Osteoblast (primary cell): ENCODE results near the gene PFKP. TPM values are rescaled to one million over a fixed set of nuclear protein-coding genes. Genes with fewer than 3 reads are reported as not detected.
A peak's percentile ranks its signal among the peaks of the same experiment; 100 is the strongest.

Source experiments
- DNase-seq: peaks from one replicate; pipeline ENCODE4 v3.0.0; 2011; ENCODE audit warnings: low spot score, mixed read lengths; ENCODE audit not compliant: insufficient read length; ENCODE audit errors: missing footprints
- H2AFZ ChIP-seq: 2 replicates; pipeline ENCODE4 v1.6.0; 2011; ENCODE audit warnings: mild to moderate bottlenecking, low read length
- H3K27ac ChIP-seq: 2 replicates; pipeline ENCODE4 v1.5.1; 2011; ENCODE audit warnings: mild to moderate bottlenecking, low read depth, low read length, moderate library complexity
- H3K27me3 ChIP-seq: 2 replicates; pipeline ENCODE4 v1.6.0; 2012; ENCODE audit warnings: mild to moderate bottlenecking, control low read depth, inconsistent platforms, low read length, moderate library complexity; ENCODE audit not compliant: insufficient read depth
- H3K36me3 ChIP-seq: 2 replicates; pipeline ENCODE4 v1.5.1; 2011; ENCODE audit warnings: mild to moderate bottlenecking, low read length, control low read depth, moderate library complexity; ENCODE audit not compliant: insufficient read depth
- H3K4me1 ChIP-seq: 2 replicates; pipeline ENCODE4 v1.5.1; 2011; ENCODE audit warnings: mild to moderate bottlenecking, low read length, control low read depth, moderate library complexity; ENCODE audit not compliant: insufficient read depth
- H3K4me2 ChIP-seq: 2 replicates; pipeline ENCODE4 v1.6.0; 2011; ENCODE audit warnings: mild to moderate bottlenecking, low read length; ENCODE audit not compliant: insufficient read depth
- H3K4me3 ChIP-seq: fragments of 200-600 bp; sonication (generic); 3 replicates; pipeline ENCODE4 v1.5.1; 2012; ENCODE audit warnings: mild to moderate bottlenecking, low read length, inconsistent platforms; ENCODE audit not compliant: insufficient read depth
- H3K79me2 ChIP-seq: 2 replicates; pipeline ENCODE4 v1.6.0; 2012; ENCODE audit warnings: mild to moderate bottlenecking, low read length, control low read depth, inconsistent platforms; ENCODE audit not compliant: insufficient read depth
- H3K9me3 ChIP-seq: 2 replicates; pipeline ENCODE4 v1.5.1; 2011; ENCODE audit warnings: low read depth, low read length, control low read depth
- H4K20me1 ChIP-seq: 2 replicates; pipeline ENCODE4 v1.6.0; 2012; ENCODE audit warnings: mild to moderate bottlenecking, low read length, control low read depth; ENCODE audit not compliant: insufficient read depth
- total RNA-seq: library from RNA; depleted of rRNA; stranded (reverse); fragments of >200 nt; gene quantifications from 2 replicates; pipeline ENCODE4 v1.2.3, GENCODE V29; 2012
- TF ChIP-seq, protein P1 (sequence below): IDR thresholded peaks from 2 replicates; pipeline ENCODE4 v1.5.1; 2011; ENCODE audit warnings: mild to moderate bottlenecking, low read depth, low read length, moderate library complexity; ENCODE audit errors: extremely low read depth

The PFKP gene
- total RNA-seq, 1 donor = 80.0 TPM

DNA sequence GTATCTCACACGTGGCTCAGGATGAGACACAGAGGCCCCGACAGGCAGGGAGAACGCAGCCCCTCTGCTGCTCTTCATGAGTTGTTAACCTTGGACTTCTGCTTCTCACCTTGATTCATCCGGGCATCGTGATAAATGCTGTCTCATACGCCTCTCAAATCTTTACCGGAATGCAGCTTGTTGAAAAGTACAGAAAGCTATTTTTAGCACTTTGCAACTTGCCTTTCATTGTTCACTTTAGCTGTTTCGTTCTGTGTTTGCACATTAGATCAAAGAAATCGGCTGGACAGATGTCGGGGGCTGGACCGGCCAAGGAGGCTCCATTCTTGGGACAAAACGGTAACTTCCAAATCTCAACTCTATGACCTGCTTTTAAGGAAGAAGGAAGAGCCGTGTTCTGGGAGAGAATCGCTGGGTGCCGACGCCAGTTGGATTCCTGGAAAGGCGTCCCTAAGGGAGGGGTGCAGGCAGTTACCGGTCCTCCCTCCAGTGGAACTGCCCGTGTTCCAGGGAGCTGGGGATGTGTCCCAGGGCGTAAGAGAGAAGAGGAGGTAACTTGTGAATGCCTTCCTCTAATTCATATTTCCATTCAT is 49.3 kb downstream of the PFKP start:
- H3K4me1 ChIP-seq = no peaks in the 10 kb centered on the region
- no peak overlapping the region for H2AFZ ChIP-seq
- no peak overlapping the region for H3K4me3 ChIP-seq
- H3K27me3 ChIP-seq = no peaks in the 10 kb centered on the region
- no peak overlapping the region for H3K4me2 ChIP-seq
- peaks cover 84% of the 10 kb centered on the region for H3K36me3 ChIP-seq
- TF ChIP-seq, protein P1, sequence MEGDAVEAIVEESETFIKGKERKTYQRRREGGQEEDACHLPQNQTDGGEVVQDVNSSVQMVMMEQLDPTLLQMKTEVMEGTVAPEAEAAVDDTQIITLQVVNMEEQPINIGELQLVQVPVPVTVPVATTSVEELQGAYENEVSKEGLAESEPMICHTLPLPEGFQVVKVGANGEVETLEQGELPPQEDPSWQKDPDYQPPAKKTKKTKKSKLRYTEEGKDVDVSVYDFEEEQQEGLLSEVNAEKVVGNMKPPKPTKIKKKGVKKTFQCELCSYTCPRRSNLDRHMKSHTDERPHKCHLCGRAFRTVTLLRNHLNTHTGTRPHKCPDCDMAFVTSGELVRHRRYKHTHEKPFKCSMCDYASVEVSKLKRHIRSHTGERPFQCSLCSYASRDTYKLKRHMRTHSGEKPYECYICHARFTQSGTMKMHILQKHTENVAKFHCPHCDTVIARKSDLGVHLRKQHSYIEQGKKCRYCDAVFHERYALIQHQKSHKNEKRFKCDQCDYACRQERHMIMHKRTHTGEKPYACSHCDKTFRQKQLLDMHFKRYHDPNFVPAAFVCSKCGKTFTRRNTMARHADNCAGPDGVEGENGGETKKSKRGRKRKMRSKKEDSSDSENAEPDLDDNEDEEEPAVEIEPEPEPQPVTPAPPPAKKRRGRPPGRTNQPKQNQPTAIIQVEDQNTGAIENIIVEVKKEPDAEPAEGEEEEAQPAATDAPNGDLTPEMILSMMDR = no peak
- no peaks in the 10 kb centered on the region for H3K9me3 ChIP-seq
- H4K20me1 ChIP-seq = no peaks in the 10 kb centered on the region
- peaks cover 6% of the 10 kb centered on the region for H3K79me2 ChIP-seq
- peak; percentile 1 for DNase-seq
- H3K27ac ChIP-seq = no peak overlapping the region

DNA sequence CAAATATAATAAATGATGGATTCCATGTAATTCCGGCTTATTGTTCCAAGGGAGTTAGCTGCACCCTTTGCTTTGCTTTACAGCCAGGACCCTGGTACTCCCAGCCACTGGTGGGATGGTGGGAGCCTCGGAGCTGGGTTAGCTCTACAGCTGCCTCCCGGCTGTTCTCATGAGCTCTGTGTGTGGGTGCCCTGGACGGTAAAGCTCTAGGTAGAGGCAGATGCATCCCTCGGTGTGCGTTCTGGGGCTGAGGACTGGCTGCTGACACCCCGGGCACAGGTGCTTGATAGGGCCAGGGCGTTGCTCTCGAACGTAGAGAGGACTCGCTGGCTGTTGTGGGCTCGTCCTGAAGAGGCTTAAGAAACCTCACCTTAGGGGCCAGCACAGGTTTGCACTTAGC is 50.1 kb downstream of the PFKP start:
- H3K27ac ChIP-seq = no peak overlapping the region
- H2AFZ ChIP-seq = no peak overlapping the region
- TF ChIP-seq, protein P1 = no peak
- H3K4me2 ChIP-seq = no peak overlapping the region
- peaks cover 85% of the 10 kb centered on the region for H3K36me3 ChIP-seq
- no peaks in the 10 kb centered on the region for H4K20me1 ChIP-seq
- peaks cover 10% of the 10 kb centered on the region for H3K79me2 ChIP-seq
- no peaks in the 10 kb centered on the region for H3K4me1 ChIP-seq
- peak; percentile 65 for DNase-seq
- no peaks in the 10 kb centered on the region for H3K9me3 ChIP-seq
- H3K4me3 ChIP-seq = no peak overlapping the region
- no peaks in the 10 kb centered on the region for H3K27me3 ChIP-seq

DNA sequence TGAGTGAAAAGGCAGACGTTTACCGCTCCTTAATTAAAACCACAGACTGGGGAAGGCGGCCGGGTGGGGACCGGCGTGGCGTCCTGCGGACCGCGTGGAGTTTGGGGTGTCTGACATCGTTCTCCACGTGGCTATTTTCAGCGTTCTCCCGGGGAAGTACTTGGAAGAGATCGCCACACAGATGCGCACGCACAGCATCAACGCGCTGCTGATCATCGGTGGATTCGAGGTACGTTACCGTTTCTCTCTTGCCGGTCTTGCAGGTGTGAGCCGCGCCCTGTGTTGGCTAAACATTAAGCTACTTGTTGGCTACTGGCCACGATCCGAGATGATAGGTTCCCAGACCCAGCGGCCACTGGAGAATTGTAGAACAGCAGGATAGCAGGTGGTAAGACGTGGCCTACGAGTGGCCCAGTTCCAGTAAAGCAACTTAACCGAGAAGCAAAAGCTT is 51.3 kb downstream of the PFKP start:
- H3K4me1 ChIP-seq = no peaks in the 10 kb centered on the region
- TF ChIP-seq, protein P1 = no peak
- H2AFZ ChIP-seq = no peak overlapping the region
- DNase-seq = peak; percentile 57
- no peak overlapping the region for H3K27ac ChIP-seq
- H3K36me3 ChIP-seq = peaks cover 87% of the 10 kb centered on the region
- no peaks in the 10 kb centered on the region for H3K27me3 ChIP-seq
- no peak overlapping the region for H3K4me3 ChIP-seq
- peaks cover 12% of the 10 kb centered on the region for H3K79me2 ChIP-seq
- H3K4me2 ChIP-seq = no peak overlapping the region
- peaks cover 4% of the 10 kb centered on the region for H4K20me1 ChIP-seq
- no peaks in the 10 kb centered on the region for H3K9me3 ChIP-seq

DNA sequence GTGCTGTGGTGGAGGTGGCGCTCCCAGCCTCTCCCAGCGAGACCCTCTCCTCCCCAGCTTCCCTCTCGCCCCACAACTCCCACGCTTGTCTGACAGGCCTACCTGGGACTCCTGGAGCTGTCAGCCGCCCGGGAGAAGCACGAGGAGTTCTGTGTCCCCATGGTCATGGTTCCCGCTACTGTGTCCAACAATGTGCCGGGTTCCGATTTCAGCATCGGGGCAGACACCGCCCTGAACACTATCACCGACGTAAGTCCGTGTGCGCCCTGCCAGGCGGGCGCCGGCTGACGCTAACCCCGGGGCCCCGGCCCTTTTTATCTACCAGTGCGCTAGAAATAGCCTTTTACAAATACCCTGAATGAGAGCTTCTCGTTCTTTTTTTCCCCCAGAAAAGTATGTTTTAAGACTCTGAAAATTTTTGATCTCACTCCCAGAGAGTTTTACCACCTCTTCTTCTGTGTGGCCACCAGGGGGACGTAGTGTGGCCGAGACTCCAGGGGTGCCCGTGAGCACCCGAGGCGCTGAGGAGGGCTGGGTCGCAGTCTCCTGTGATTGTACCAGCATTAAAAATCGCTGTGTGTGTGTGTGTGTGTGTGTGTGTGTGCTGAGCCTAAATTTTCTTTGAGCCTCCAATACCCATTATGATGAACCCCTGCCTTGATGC is 52.6 kb downstream of the PFKP start:
- Histone ChIP-seq H3K4me3 (no peak overlapping the region), H2AFZ (no peak overlapping the region), H3K27me3 (no peaks in the 10 kb centered on the region), H4K20me1 (peaks cover 4% of the 10 kb centered on the region), H3K36me3 (peaks cover 85% of the 10 kb centered on the region), H3K4me1 (no peaks in the 10 kb centered on the region), H3K4me2 (no peak overlapping the region), H3K9me3 (no peaks in the 10 kb centered on the region), H3K79me2 (peaks cover 12% of the 10 kb centered on the region), H3K27ac (no peak overlapping the region)
- DNase-seq = peak; percentile 97
- TF ChIP-seq, protein P1 = peak; percentile 69
